K562 (cell line): ENCODE data around the gene POU3F1. TPM values are rescaled to one million over a fixed set of nuclear protein-coding genes. Genes with fewer than 3 reads are reported as not detected.

Experiments
- CBFA2T3 ChIP-seq: fragments of 450-650 bp; IDR thresholded peaks from 2 replicates; pipeline ENCODE4 v1.6.1; 2017
- CBX5 ChIP-seq: IDR thresholded peaks from 2 replicates; pipeline ENCODE4 v1.6.1; 2014; ENCODE audit warnings: low read depth, borderline replicate concordance
- HDGF ChIP-seq: fragments of 450-650 bp; IDR thresholded peaks from 2 replicates; pipeline ENCODE4 v1.6.1; 2016
- HMG20A ChIP-seq: fragments of 450-650 bp; formaldehyde crosslinking; conservative IDR thresholded peaks from 2 replicates; pipeline ENCODE4 v1.4.0; 2020; ENCODE audit warnings: mild to moderate bottlenecking, mixed read lengths
- KDM2B ChIP-seq: fragments of 250-450 bp; sonication (Bioruptor Pico); IDR thresholded peaks from 2 replicates; pipeline ENCODE4 v1.8.0; 2021; ENCODE audit warnings: mild to moderate bottlenecking, moderate library complexity
- KDM4B ChIP-seq, 2 experiments: fragments of 450-650 bp in 1 of 2; sonication (generic) in 1 of 2; IDR thresholded peaks; 2 replicates each; pipeline ENCODE4 v1.6.1; 2016 to 2017; ENCODE audit warnings: borderline replicate concordance in 2 of 2, antibody characterized with exemption in 1 of 2, low read depth in 1 of 2, mild to moderate bottlenecking in 1 of 2
- KLF16 ChIP-seq: IDR thresholded peaks from 2 replicates; pipeline ENCODE4 v1.6.1; 2016; ENCODE audit warnings: antibody characterized with exemption
- NR2C2 ChIP-seq, 2 experiments: fragments of 200-800 bp in 1 of 2; sonication (Bioruptor generic) in 1 of 2; sonication (generic) in 1 of 2; formaldehyde crosslinking in 1 of 2; IDR thresholded peaks; 2 replicates each; pipeline versions ENCODE4 v1.6.1 to v1.8.0; 2016 to 2022; ENCODE audit warnings: mild to moderate bottlenecking in 1 of 2, missing compliant biosample characterization in 1 of 2, missing genetic modification characterization in 1 of 2, missing genetic modification reagents in 1 of 2
- NR4A1 ChIP-seq, 2 experiments: fragments of 250-450 bp in 1 of 2; fragments of 450-650 bp in 1 of 2; sonication (Bioruptor Pico) in 1 of 2; IDR thresholded peaks; 2 replicates each; pipeline versions ENCODE4 v1.4.0 to v1.6.1; 2016 to 2020; ENCODE audit warnings: mild to moderate bottlenecking in 2 of 2, missing compliant biosample characterization in 1 of 2, missing genetic modification characterization in 1 of 2, moderate library complexity in 1 of 2
- PHF20 ChIP-seq: fragments of 450-650 bp; IDR thresholded peaks from 2 replicates; pipeline ENCODE4 v1.6.1; 2018; ENCODE audit not compliant: partially characterized antibody
- PML ChIP-seq: IDR thresholded peaks from 2 replicates; pipeline ENCODE4 v1.6.1; 2012; ENCODE audit warnings: low read length, inconsistent platforms
- POLR2A ChIP-seq: fragments of 450-650 bp; conservative IDR thresholded peaks from 2 replicates; pipeline ENCODE4 v1.6.1; 2016
- RBM15 ChIP-seq: fragments of 200-400 bp; formaldehyde crosslinking; IDR thresholded peaks from 2 replicates; pipeline ENCODE4 v1.6.1; 2018; ENCODE audit warnings: mild to moderate bottlenecking, low read length, moderate library complexity; ENCODE audit not compliant: insufficient read depth
- RFX7 ChIP-seq: fragments of 250-450 bp; sonication (Bioruptor Pico); IDR thresholded peaks from 2 replicates; pipeline ENCODE4 v1.5.1; 2021; ENCODE audit warnings: mild to moderate bottlenecking
- THRAP3 ChIP-seq: fragments of 450-650 bp; IDR thresholded peaks from 2 replicates; pipeline ENCODE4 v1.6.1; 2016; ENCODE audit warnings: mild to moderate bottlenecking, inconsistent platforms, borderline replicate concordance
- XRCC3 ChIP-seq: fragments of 450-650 bp; IDR thresholded peaks from 2 replicates; pipeline ENCODE4 v1.6.1; 2017; ENCODE audit warnings: mild to moderate bottlenecking, moderate library complexity
- ZFX ChIP-seq: sonication (generic); formaldehyde crosslinking; IDR thresholded peaks from 2 replicates; pipeline ENCODE4 v1.8.0; 2022; ENCODE audit warnings: mild to moderate bottlenecking, missing genetic modification reagents, moderate library complexity
- ZNF77 ChIP-seq: fragments of 250-450 bp; sonication (Bioruptor Pico); IDR thresholded peaks from 2 replicates; pipeline ENCODE4 v1.5.0; 2020
- ZSCAN29 ChIP-seq: fragments of 450-650 bp; IDR thresholded peaks from 2 replicates; pipeline ENCODE4 v1.6.1; 2017
- polyA plus RNA-seq, 8 experiments: library from polyadenylated mRNA; depleted of rRNA in 4 of 8; stranded (reverse) in 5 of 8; unstranded in 3 of 8; fragments of >200 nt; fragmentation: Nextera tagmentation in 2 of 8; fragmentation: Illumina TruSeq in 1 of 8; extraction: Ambion mirVana in 2 of 8; extraction: Trizol in 1 of 8; gene quantifications; 2 replicates each; pipeline versions ENCODE4 v1.2.1 to v1.2.3, GENCODE V29; 2011 to 2014; ENCODE audit warnings: inconsistent platforms in 1 of 8, missing spikeins in 1 of 8
- total RNA-seq, 7 experiments: library from RNA; depleted of rRNA in 6 of 7; stranded (reverse); fragments of >200 nt in 6 of 7; fragmentation: Illumina TruSeq in 2 of 7; extraction: Trizol in 2 of 7; gene quantifications; 2 replicates each; pipeline versions ENCODE4 v1.2.1 to v1.2.3, GENCODE V29; 2011 to 2021; ENCODE audit warnings: low replicate concordance in 1 of 7
- TF ChIP-seq, protein P1 (sequence below): fragments of 250-450 bp; sonication (Bioruptor Pico); IDR thresholded peaks from 2 replicates; pipeline ENCODE4 v1.5.0; 2021; ENCODE audit warnings: mild to moderate bottlenecking, moderate library complexity
- TF ChIP-seq, protein P2 (sequence below): fragments of 450-650 bp; formaldehyde crosslinking; IDR thresholded peaks from 2 replicates; pipeline ENCODE4 v1.4.0; 2020; ENCODE audit warnings: mild to moderate bottlenecking, moderate library complexity

Gene POU3F1
- total and polyA plus RNA-seq, 9 of the 15 experiments (the other 6 are each of a cell fraction or from before 2014, with no cell fraction given): 0.09 TPM; not detected in 8

DNA sequence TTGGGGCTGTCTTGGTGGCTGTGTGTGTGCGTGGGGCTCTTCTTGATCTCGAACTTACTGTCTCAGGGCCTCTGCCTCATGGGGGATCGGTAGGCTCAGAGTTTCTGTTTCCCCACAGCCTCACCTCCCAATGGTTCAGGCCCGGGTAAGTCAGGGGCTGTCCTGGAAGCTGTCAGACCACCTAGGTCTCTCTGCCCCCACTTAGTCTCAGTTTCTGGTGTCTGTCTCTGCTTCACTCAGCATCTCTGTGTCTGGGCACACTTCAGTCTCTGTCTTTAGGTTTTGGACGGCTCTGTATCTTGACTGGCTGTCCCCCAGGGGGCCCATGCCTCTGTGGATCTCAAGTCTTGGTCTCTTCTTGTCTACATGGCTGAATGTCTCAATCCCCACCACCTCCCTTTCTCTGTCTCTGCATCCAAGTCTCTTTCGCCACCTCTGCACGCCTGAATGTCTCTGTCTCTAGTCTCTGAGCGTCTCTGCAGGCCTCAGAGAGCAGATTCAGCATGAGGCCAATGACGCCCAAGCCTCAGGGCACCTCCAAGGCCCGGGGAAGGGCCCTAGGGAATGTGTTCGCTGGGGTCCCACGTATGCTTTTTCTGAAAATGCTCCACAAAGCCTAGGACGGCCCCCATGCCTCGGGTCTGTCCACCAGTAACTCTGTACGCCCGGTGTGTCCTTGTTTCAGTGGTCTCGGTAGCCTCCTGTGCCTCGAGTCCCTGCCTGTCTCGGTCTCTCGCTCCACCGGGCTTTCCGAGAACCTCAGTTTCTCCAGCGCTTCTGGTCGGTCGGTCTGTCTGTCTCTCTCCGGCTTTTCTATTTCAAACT, 42.1 kb downstream of the POU3F1 start (continued):
- no peak for TF ChIP-seq NR2C2 (CRISPR knock-in tag; IDR thresholded peaks at IDR 0.05)
- no peak; the same call in 1 of the 2 replicates for TF ChIP-seq NR2C2 (tag; IDR thresholded peaks at IDR 0.05)
- peak; percentile 53 for TF ChIP-seq ZFX
- TF ChIP-seq, protein P1, sequence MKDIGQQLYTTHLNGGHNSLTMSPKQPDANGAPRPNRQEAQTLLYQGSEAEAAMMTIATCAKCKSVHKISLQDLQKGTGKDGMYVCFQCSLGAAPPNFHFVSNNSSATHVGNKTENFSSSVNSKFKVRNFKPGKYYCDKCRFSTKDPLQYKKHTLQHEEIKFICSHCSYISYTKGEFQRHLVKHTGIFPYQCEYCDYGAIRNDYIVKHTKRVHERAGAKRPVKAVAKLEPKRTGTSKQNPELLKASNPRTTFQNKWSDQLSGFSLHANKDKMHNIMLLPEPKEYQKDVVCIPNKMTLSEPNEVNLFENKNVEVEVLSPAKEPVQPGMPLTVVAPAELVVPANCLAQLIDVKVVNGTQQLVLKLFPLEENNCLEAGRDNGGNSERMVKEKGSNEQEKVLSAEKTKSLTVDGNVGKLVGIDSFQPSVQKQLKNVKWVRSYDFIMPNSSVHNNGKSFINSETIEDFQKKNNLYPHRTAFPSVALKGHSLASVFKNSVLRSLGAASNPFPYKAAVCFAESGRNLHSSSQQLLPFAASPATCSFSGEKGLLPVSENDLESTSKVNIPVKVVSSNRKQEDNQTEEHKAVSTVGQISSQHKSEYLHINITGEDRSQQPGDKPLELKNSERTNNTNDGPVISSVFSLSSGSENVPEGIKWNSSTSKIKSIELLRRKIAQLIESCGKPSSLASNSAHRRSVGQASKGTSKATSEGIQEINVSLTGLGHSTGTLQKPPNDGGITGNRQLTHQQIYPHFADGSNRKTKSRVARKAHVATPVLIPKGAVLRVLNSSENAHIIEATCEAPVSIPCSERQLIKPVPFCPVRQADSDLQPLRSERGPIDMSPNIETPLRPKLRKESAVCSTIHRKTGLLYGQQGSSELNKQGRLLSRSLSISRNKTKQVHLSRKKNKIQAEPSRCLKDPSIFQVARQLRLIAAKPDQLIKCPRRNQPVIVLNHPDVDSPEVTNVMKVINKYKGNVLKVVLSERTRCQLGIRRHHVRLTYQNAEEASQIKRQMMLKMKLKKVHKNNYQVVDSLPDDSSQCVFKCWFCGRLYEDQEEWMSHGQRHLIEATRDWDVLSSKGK (CRISPR knock-in tag): no peak
- no peak for TF ChIP-seq THRAP3
- no peak for TF ChIP-seq PHF20
- TF ChIP-seq CBFA2T3: no peak
- no peak for TF ChIP-seq ZSCAN29
- TF ChIP-seq HMG20A: no peak
- no peak for TF ChIP-seq ZNF77
- TF ChIP-seq KDM2B (CRISPR knock-in tag): no peak
- TF ChIP-seq POLR2A: peak; percentile 59
- no peak; the same call in 1 of the 2 replicates for TF ChIP-seq NR4A1 (CRISPR knock-in tag; IDR thresholded peaks at IDR 0.05)
- no peak for TF ChIP-seq NR4A1 (tag; IDR thresholded peaks at IDR 0.05)
- TF ChIP-seq PML: no peak
- TF ChIP-seq RBM15: no peak
- TF ChIP-seq RFX7 (CRISPR knock-in tag): no peak
- TF ChIP-seq KLF16: no peak
- TF ChIP-seq CBX5: no peak
- TF ChIP-seq KDM4B (IDR thresholded peaks at IDR 0.05; ENCODE audit: borderline replicate concordance in 2 of 2, low read depth in 1 of 2): no peak; a peak in 1 of 4 replicates
- TF ChIP-seq, protein P2, sequence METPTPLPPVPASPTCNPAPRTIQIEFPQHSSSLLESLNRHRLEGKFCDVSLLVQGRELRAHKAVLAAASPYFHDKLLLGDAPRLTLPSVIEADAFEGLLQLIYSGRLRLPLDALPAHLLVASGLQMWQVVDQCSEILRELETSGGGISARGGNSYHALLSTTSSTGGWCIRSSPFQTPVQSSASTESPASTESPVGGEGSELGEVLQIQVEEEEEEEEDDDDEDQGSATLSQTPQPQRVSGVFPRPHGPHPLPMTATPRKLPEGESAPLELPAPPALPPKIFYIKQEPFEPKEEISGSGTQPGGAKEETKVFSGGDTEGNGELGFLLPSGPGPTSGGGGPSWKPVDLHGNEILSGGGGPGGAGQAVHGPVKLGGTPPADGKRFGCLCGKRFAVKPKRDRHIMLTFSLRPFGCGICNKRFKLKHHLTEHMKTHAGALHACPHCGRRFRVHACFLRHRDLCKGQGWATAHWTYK (CRISPR knock-in tag): peak; percentile 76
- peak; percentile 95; the same call in 1 of the 2 replicates for TF ChIP-seq HDGF
- no peak for TF ChIP-seq XRCC3
